IPS-20b (cell line): ENCODE data around the gene IL19.

Source experiments
- H3K27ac ChIP-seq: one replicate; pipeline ENCODE4 v1.5.1; 2013; ENCODE audit warnings: low read length
- H3K27me3 ChIP-seq: 2 replicates; pipeline ENCODE4 v1.6.1; 2013; ENCODE audit warnings: mild to moderate bottlenecking, low read length, inconsistent platforms; ENCODE audit not compliant: insufficient read depth
- H3K36me3 ChIP-seq: 2 replicates; pipeline ENCODE4 v1.6.1; 2013; ENCODE audit warnings: low read depth, mild to moderate bottlenecking, inconsistent platforms, low read length, moderate library complexity; ENCODE audit not compliant: insufficient read depth
- H3K4me1 ChIP-seq: 2 replicates; pipeline ENCODE4 v1.6.1; 2013; ENCODE audit warnings: mild to moderate bottlenecking, control low read depth, inconsistent platforms, low read length, moderate library complexity; ENCODE audit not compliant: insufficient read depth
- H3K4me3 ChIP-seq: 2 replicates; pipeline ENCODE4 v1.5.1; 2013; ENCODE audit warnings: mild to moderate bottlenecking, low read length, inconsistent platforms
- H3K9ac ChIP-seq: 2 replicates; pipeline ENCODE4 v1.6.1; 2013; ENCODE audit warnings: low read depth, mild to moderate bottlenecking, inconsistent platforms, low read length, moderate library complexity
- H3K9me3 ChIP-seq: 2 replicates; pipeline ENCODE4 v1.6.1; 2013; ENCODE audit warnings: mild to moderate bottlenecking, low read depth, low read length, inconsistent platforms; ENCODE audit not compliant: insufficient read depth

Gene IL19

DNA sequence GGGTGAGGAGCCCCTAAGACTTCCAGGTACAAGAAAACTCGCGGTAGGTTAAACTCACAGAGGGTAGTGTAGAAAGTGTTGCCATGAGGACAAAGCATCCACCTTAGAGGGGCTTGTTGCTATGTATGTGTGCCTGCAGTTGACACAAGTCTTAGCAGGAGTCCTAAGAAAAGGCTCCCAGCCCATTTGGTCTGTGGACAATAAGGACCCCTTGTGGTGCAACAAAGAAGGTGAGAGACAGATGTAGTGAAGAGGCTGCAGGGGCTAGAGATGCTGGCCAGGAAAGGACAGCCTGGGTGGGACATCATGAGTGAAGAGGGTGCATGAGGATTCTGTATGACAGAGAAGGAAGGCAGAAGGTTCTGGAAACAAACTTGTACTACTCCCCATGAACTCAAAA, 38.0 kb downstream of the IL19 start:
- Histone ChIP-seq H3K4me1 (no peaks in the 10 kb centered on the region), H3K4me3 (no peak overlapping the region), H3K27me3 (no peaks in the 10 kb centered on the region), H3K36me3 (no peaks in the 10 kb centered on the region), H3K27ac (no peak overlapping the region), H3K9me3 (no peaks in the 10 kb centered on the region), H3K9ac (no peak overlapping the region)

- Histone ChIP-seq H3K27me3 (no peaks in the 10 kb centered on the region), H3K9ac (no peak overlapping the region), H3K9me3 (no peaks in the 10 kb centered on the region), H3K27ac (no peak overlapping the region), H3K4me3 (no peak overlapping the region), H3K4me1 (no peaks in the 10 kb centered on the region), H3K36me3 (no peaks in the 10 kb centered on the region)
Measured at GRCh38 chr1:206809504-206810084, 39.0 kb downstream of the IL19 start.

DNA sequence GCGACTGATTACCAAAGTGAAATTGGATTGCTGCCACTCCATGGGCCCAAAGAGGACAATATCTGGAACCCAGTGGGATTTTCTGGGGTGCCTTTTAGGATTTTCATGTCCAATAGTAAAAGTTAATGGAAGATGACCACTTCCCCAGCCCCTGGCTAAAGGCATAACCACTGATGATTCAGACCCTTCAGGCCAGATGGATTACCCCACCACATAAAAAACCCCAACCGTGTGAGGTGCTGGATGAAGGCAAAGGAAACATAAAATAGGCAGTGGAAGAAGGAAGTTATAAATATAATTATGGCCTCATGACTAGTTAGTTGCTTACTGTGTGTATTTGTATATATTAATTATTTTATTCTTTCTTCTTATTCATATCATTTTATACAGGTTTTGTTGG, 41.9 kb downstream of the IL19 start:
- Histone ChIP-seq H3K4me3 (no peak overlapping the region), H3K4me1 (no peaks in the 10 kb centered on the region), H3K27me3 (no peaks in the 10 kb centered on the region)

GRCh38 chr1:206814716-206815341, 44.3 kb downstream of the IL19 start:
- no peak overlapping the region for H3K27ac ChIP-seq
- H3K27me3 ChIP-seq = no peaks in the 10 kb centered on the region
- H3K4me1 ChIP-seq = no peaks in the 10 kb centered on the region
- H3K4me3 ChIP-seq = no peak overlapping the region
- H3K9ac ChIP-seq = no peak overlapping the region
- no peaks in the 10 kb centered on the region for H3K9me3 ChIP-seq
- no peaks in the 10 kb centered on the region for H3K36me3 ChIP-seq

More for the DNA sequence above, 41.9 kb downstream of the IL19 start:
- H3K27ac ChIP-seq = no peak overlapping the region
- no peaks in the 10 kb centered on the region for H3K9me3 ChIP-seq
- no peaks in the 10 kb centered on the region for H3K36me3 ChIP-seq
- H3K9ac ChIP-seq = no peak overlapping the region

DNA sequence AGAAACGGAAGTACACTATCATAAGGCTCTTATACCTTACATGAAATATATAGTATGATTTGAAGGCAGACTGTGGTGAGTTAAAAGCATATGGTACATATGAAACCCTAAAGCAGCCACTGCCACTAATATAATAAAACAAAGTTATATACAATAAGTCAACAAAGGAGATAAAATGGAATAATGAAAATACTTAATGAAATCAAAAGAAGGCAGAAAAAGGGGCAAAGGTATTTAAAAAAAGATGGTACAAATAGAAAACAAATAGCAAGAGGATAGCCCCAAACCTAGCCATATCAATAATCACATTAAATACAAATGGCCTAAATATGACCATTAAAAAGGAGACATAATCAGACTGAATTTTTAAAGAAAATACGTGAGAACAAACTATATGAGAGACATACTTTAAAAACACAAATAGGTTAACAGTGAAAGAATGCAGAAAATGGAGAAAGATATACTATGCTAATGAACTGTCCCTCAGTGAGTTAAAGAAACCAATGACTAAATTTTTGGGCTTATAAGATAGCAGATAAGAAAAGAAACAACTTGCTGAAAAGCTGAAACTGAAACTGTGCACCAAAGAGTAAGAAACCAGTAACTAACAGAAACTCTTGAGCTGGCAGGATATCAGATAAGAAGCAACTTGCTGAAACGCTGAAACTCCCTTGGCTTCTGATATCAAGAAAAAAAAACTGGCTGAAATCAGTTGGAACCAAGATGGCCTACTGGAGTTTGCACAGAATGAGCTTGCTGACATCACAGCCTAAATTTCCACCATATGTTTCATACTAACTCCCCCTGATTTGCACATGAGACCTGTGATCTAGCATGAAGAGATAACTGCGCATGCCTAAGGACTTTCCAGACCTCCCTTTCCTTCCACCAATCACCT, 46.1 kb downstream of the IL19 start:
- H3K4me3 ChIP-seq = no peak overlapping the region
- H3K9me3 ChIP-seq = no peaks in the 10 kb centered on the region
- no peak overlapping the region for H3K27ac ChIP-seq
- H3K36me3 ChIP-seq = no peaks in the 10 kb centered on the region
- H3K27me3 ChIP-seq = no peaks in the 10 kb centered on the region
- no peak overlapping the region for H3K9ac ChIP-seq
- H3K4me1 ChIP-seq = no peaks in the 10 kb centered on the region

- H3K4me3 ChIP-seq = no peak overlapping the region
- no peaks in the 10 kb centered on the region for H3K4me1 ChIP-seq
- no peak overlapping the region for H3K9ac ChIP-seq
- no peaks in the 10 kb centered on the region for H3K9me3 ChIP-seq
- H3K27ac ChIP-seq = no peak overlapping the region
- H3K36me3 ChIP-seq = no peaks in the 10 kb centered on the region
- no peaks in the 10 kb centered on the region for H3K27me3 ChIP-seq
Measured at GRCh38 chr1:206821493-206821892, 50.9 kb downstream of the IL19 start.

- Histone ChIP-seq H3K36me3 (no peaks in the 10 kb centered on the region), H3K4me1 (no peaks in the 10 kb centered on the region), H3K9me3 (no peaks in the 10 kb centered on the region), H3K27ac (no peak overlapping the region), H3K9ac (no peak overlapping the region), H3K4me3 (no peak overlapping the region), H3K27me3 (no peaks in the 10 kb centered on the region)
Measured at GRCh38 chr1:206823727-206824126, 53.2 kb downstream of the IL19 start.

DNA sequence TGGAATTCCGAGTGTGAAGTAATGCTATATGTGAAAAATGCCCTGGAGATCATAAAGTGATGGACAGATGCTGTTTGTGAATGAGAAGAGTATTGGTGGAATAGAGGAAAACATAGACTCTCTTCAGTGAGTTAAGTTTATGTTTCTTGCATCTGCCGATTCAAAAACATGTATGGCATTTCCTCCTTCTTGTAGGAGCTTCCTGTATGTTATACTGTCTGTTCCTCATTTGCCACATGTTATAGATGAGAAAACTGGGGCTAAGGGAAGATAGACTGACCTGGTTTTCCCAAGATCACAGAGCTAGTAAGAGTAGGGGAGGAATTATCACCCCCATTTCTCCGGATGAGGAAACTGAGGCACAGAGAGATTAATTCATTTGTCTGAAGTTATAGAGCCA, 53.8 kb downstream of the IL19 start:
- Histone ChIP-seq H3K9me3 (no peaks in the 10 kb centered on the region), H3K9ac (no peak overlapping the region), H3K27ac (no peak overlapping the region), H3K27me3 (no peaks in the 10 kb centered on the region), H3K4me1 (no peaks in the 10 kb centered on the region), H3K4me3 (no peak overlapping the region), H3K36me3 (no peaks in the 10 kb centered on the region)

DNA sequence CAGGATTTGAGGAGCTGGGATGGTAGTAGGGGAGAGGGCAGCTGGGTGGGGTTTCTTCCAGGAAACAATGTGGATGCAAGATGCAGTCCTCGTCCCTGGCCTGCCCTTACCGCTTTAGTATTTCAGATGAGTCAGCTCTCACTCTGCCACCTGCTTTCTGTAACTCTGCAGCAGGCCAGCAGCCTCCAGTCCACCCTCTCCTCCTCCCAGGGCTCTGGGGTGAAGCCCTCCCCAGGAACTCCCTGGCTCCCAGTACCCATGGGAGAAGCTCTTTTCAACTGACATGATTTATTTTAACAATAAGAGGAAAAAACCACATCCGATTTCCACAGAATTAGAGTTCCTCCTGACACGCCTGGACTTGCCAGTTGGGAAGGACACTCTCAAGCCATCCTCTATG, 55.8 kb downstream of the IL19 start:
- H3K4me3 ChIP-seq = no peak overlapping the region
- H3K9ac ChIP-seq = no peak overlapping the region
- no peaks in the 10 kb centered on the region for H3K9me3 ChIP-seq
- H3K27ac ChIP-seq = no peak overlapping the region
- H3K27me3 ChIP-seq = no peaks in the 10 kb centered on the region
- no peaks in the 10 kb centered on the region for H3K4me1 ChIP-seq
- no peaks in the 10 kb centered on the region for H3K36me3 ChIP-seq

- H3K4me1 ChIP-seq = no peaks in the 10 kb centered on the region
Measured at GRCh38 chr1:206828061-206828460, 57.5 kb downstream of the IL19 start.

GRCh38 chr1:206828765-206829164, 58.2 kb downstream of the IL19 start:
- H3K27ac ChIP-seq = no peak overlapping the region
- no peaks in the 10 kb centered on the region for H3K4me1 ChIP-seq
- H3K9me3 ChIP-seq = no peaks in the 10 kb centered on the region
- H3K36me3 ChIP-seq = no peaks in the 10 kb centered on the region
- no peak overlapping the region for H3K9ac ChIP-seq
- no peak overlapping the region for H3K4me3 ChIP-seq
- no peaks in the 10 kb centered on the region for H3K27me3 ChIP-seq

More at GRCh38 chr1:206828061-206828460, 57.5 kb downstream of the IL19 start:
- Histone ChIP-seq H3K9ac (no peak overlapping the region), H3K27ac (no peak overlapping the region), H3K27me3 (no peaks in the 10 kb centered on the region), H3K4me3 (no peak overlapping the region), H3K36me3 (no peaks in the 10 kb centered on the region), H3K9me3 (no peaks in the 10 kb centered on the region)

DNA sequence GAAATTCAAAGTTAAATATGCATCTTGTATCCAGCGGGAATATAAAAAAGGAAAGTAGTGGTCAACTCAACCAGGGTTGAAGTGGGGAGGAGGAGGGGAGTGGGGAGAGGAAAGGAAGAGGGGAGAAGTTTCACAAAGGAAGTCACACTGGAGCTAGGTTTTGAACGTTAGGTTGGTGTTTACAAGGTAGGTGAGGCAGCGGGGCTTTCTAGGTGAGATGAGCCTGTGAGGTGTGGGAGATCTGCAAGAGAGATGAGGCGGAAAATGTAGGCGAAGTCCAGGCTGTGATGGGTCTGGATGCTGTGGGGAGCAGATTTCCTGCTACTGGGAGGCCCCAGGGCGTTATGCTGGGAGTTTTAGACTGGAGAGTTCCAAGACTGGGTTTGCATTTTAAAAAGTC, 58.7 kb downstream of the IL19 start:
- Histone ChIP-seq H3K9me3 (no peaks in the 10 kb centered on the region), H3K4me3 (no peak overlapping the region), H3K9ac (no peak overlapping the region), H3K27me3 (no peaks in the 10 kb centered on the region), H3K4me1 (no peaks in the 10 kb centered on the region), H3K27ac (no peak overlapping the region), H3K36me3 (no peaks in the 10 kb centered on the region)
